ENCODE measurements around the gene COMMD1.

DNA sequence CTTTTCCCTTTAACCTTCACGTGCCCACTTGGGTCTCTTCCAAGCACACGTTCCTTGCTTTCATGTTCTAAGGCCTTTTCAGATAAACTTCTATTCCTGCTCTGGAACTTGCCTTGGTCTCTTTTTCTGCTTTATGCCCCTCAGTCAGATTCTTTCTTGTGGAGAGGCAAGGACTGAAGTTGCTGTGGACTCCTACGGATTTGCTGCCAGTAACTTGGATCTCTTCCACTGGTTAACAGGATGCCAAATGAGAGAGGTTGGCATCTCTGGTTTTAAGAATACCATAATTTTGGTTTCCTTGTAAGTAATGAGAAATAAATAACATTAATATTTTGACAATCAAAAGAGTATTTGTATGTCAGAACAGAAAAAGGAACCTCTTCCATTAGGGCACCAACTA, 33.0 kb downstream of the COMMD1 start:
- TF ChIP-seq, protein P1, sequence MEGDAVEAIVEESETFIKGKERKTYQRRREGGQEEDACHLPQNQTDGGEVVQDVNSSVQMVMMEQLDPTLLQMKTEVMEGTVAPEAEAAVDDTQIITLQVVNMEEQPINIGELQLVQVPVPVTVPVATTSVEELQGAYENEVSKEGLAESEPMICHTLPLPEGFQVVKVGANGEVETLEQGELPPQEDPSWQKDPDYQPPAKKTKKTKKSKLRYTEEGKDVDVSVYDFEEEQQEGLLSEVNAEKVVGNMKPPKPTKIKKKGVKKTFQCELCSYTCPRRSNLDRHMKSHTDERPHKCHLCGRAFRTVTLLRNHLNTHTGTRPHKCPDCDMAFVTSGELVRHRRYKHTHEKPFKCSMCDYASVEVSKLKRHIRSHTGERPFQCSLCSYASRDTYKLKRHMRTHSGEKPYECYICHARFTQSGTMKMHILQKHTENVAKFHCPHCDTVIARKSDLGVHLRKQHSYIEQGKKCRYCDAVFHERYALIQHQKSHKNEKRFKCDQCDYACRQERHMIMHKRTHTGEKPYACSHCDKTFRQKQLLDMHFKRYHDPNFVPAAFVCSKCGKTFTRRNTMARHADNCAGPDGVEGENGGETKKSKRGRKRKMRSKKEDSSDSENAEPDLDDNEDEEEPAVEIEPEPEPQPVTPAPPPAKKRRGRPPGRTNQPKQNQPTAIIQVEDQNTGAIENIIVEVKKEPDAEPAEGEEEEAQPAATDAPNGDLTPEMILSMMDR (IDR thresholded peaks at IDR 0.05; ENCODE audit: poor library complexity, severe bottlenecking), result no peak
- no peak for TF ChIP-seq TAF1 (IDR thresholded peaks at IDR 0.05; ENCODE audit: low read depth)
